A549 (cell line): ENCODE data around the gene SYK. TPM values are rescaled to one million over a fixed set of nuclear protein-coding genes. Genes with fewer than 3 reads are reported as not detected.

Experiments used
- ATAC-seq, 2 experiments: fragments of 200-7000 bp in 1 of 2; fragments of >200 bp in 1 of 2; cut with Nextera tagmentation in 1 of 2; cut with Tn5 transposase in 1 of 2; 3 replicates each; pipeline versions ENCODE4 v1.8.0 to v1.9.1; 2018 to 2020; ENCODE audit warnings: mild to moderate bottlenecking in 1 of 2, moderate library complexity in 1 of 2
- CTCF ChIA-PET: fragments of 300-600 bp; sonication (Branson Sonifier 250); formaldehyde crosslinking; extraction: SDS; loops from one replicate; lab custom pipeline; 2021; ENCODE audit warnings: antibody characterized with exemption, inconsistent platforms; lab: Yijun Ruan, JAX
- POLR2A ChIA-PET: fragments of 350-600 bp; formaldehyde crosslinking; extraction: SDS; loops from one replicate; lab custom pipeline; 2021; ENCODE audit warnings: antibody characterized with exemption, inconsistent platforms; lab: Yijun Ruan, JAX
- DNase-seq, 2 experiments: peaks; one replicate each; pipeline versions ENCODE4 v3.0.0 to v3.0.0-alpha.2; 2011 to 2016; ENCODE audit warnings: low read depth in 1 of 2, low spot score in 1 of 2
- FAIRE-seq: peaks from 2 replicates; lab custom pipeline; 2011; peaks lifted over from hg19 to GRCh38; lab: Jason Lieb, UNC
- H3K27ac ChIP-seq, 2 experiments: fragments of >200 bp; sonication (Bioruptor Twin); formaldehyde crosslinking; 3 replicates each; pipeline ENCODE4 v1.5.1; 2016 to 2017
- H3K4me1 ChIP-seq: fragments of >200 bp; sonication (Bioruptor Twin); formaldehyde crosslinking; 3 replicates; pipeline ENCODE4 v1.6.1; 2016
- H3K4me2 ChIP-seq: fragments of >200 bp; sonication (Bioruptor Twin); formaldehyde crosslinking; 3 replicates; pipeline ENCODE4 v1.6.1; 2016
- H3K4me3 ChIP-seq: fragments of >200 bp; sonication (Bioruptor Twin); formaldehyde crosslinking; 3 replicates; pipeline ENCODE4 v1.5.1; 2016
- H3K9me3 ChIP-seq: fragments of >200 bp; sonication (Bioruptor Twin); formaldehyde crosslinking; 3 replicates; pipeline ENCODE4 v1.6.1; 2016
- CBX2 ChIP-seq: fragments of 200-600 bp; sonication (generic); IDR thresholded peaks from 2 replicates; pipeline ENCODE4 v1.6.1; 2016; ENCODE audit warnings: low read depth, mild to moderate bottlenecking, borderline replicate concordance
- CBX8 ChIP-seq: fragments of 200-600 bp; sonication (generic); IDR thresholded peaks from 2 replicates; pipeline ENCODE4 v1.6.1; 2016
- CEBPB ChIP-seq, 2 experiments: fragments of >200 bp in 1 of 2; sonication (Bioruptor Twin) in 1 of 2; formaldehyde crosslinking in 1 of 2; IDR thresholded peaks; 2 replicates each; pipeline ENCODE4 v1.6.1; 2012 to 2016
- HDAC2 ChIP-seq: fragments of 200-600 bp; sonication (generic); IDR thresholded peaks from 2 replicates; pipeline ENCODE4 v1.6.1; 2016
- HEYL ChIP-seq: fragments of 250-450 bp; sonication (Bioruptor Pico); IDR thresholded peaks from 2 replicates; pipeline ENCODE4 v1.8.0; 2021; ENCODE audit warnings: mild to moderate bottlenecking, moderate library complexity
- HOXA7 ChIP-seq: fragments of 250-450 bp; sonication (Bioruptor Pico); IDR thresholded peaks from 2 replicates; pipeline ENCODE4 v1.5.0; 2020; ENCODE audit warnings: mild to moderate bottlenecking, moderate library complexity
- JUNB ChIP-seq: fragments of >200 bp; sonication (Bioruptor Twin); formaldehyde crosslinking; IDR thresholded peaks from 2 replicates; pipeline ENCODE4 v1.6.1; 2016
- KDM1A ChIP-seq: fragments of 200-600 bp; sonication (generic); IDR thresholded peaks from 2 replicates; pipeline ENCODE4 v1.6.1; 2016; ENCODE audit warnings: low read depth, mild to moderate bottlenecking
- MAFK ChIP-seq: fragments of 450-650 bp; IDR thresholded peaks from 2 replicates; pipeline ENCODE4 v1.6.1; 2014; ENCODE audit not compliant: partially characterized antibody
- NPAS2 ChIP-seq: fragments of 250-450 bp; sonication (Bioruptor Pico); IDR thresholded peaks from 2 replicates; pipeline ENCODE4 v1.8.0; 2022; ENCODE audit warnings: mild to moderate bottlenecking, moderate library complexity, borderline replicate concordance
- POLR2A ChIP-seq: IDR thresholded peaks from 2 replicates; pipeline ENCODE4 v1.6.1; 2012; ENCODE audit warnings: mild to moderate bottlenecking, low read length
- RAD21 ChIP-seq, 2 experiments: fragments of >200 bp in 1 of 2; sonication (Bioruptor Twin) in 1 of 2; formaldehyde crosslinking in 1 of 2; IDR thresholded peaks in 1 of 2; conservative IDR thresholded peaks in 1 of 2; 2 replicates in 1 of 2; 3 replicates in 1 of 2; pipeline ENCODE4 v1.6.1; 2012 to 2018; ENCODE audit warnings: inconsistent platforms in 1 of 2
- RARB ChIP-seq: fragments of 250-450 bp; sonication (Bioruptor Pico); IDR thresholded peaks from 2 replicates; pipeline ENCODE4 v1.8.0; 2021; ENCODE audit warnings: mild to moderate bottlenecking, moderate library complexity
- RNF2 ChIP-seq: fragments of 200-600 bp; sonication (generic); IDR thresholded peaks from 2 replicates; pipeline ENCODE4 v1.6.1; 2016; ENCODE audit warnings: low read depth, mild to moderate bottlenecking, antibody characterized with exemption, moderate library complexity, borderline replicate concordance
- SMC3 ChIP-seq: fragments of >200 bp; sonication (Bioruptor Twin); formaldehyde crosslinking; IDR thresholded peaks from 3 replicates; pipeline ENCODE4 v1.6.1; 2018; ENCODE audit warnings: inconsistent platforms
- TFCP2L1 ChIP-seq: fragments of 250-450 bp; sonication (Bioruptor Pico); IDR thresholded peaks from 2 replicates; pipeline ENCODE4 v1.5.0; 2021; ENCODE audit warnings: mild to moderate bottlenecking
- ZC3H11A ChIP-seq: fragments of 450-650 bp; IDR thresholded peaks from 2 replicates; pipeline ENCODE4 v1.6.1; 2014; ENCODE audit warnings: antibody characterized with exemption, mild to moderate bottlenecking
- WGBS: methylation state at CpG from one replicate; pipeline ENCODE4 v1.1.6; 2017; ENCODE audit errors: missing lambda C conversion rate; 5-methylcytosine and 5-hydroxymethylcytosine counted together
- polyA plus RNA-seq, 4 experiments: library from polyadenylated mRNA; depleted of rRNA in 3 of 4; stranded (reverse); fragments of >200 nt; fragmentation: RNase III in 1 of 4; extraction: RNeasy Plus Mini Kit Qiagen cat#74134 plus additional on column Dnase treatment in 1 of 4; gene quantifications; 2 replicates in 3 of 4; 3 replicates in 1 of 4; pipeline ENCODE4 v1.2.3, GENCODE V29; 2011 to 2017
- TF ChIP-seq, protein P1 (sequence below): fragments of >200 bp; sonication (Bioruptor Twin); formaldehyde crosslinking; IDR thresholded peaks from 3 replicates; pipeline ENCODE4 v1.5.1; 2016
- TF ChIP-seq, protein P2 (sequence below): IDR thresholded peaks from 2 replicates; pipeline ENCODE4 v1.6.1; 2012
- TF ChIP-seq, protein P3 (sequence below): fragments of 250-450 bp; sonication (Bioruptor Pico); IDR thresholded peaks from 2 replicates; pipeline ENCODE4 v1.5.0; 2020; ENCODE audit warnings: low read depth, mild to moderate bottlenecking, moderate library complexity
- TF ChIP-seq, protein P4 (sequence below): fragments of >200 bp; sonication (Bioruptor Twin); formaldehyde crosslinking; IDR thresholded peaks from 3 replicates; pipeline ENCODE4 v1.6.1; 2016
- TF ChIP-seq, protein P5 (sequence below): fragments of 250-450 bp; sonication (Bioruptor Pico); IDR thresholded peaks from 2 replicates; pipeline ENCODE4 v1.5.0; 2021; ENCODE audit warnings: mild to moderate bottlenecking, moderate library complexity, borderline replicate concordance

SYK gene
- polyA plus RNA-seq, 2 of the 4 experiments (the other 2 are of a cell fraction), result 0.01 to 0.03 TPM

DNA sequence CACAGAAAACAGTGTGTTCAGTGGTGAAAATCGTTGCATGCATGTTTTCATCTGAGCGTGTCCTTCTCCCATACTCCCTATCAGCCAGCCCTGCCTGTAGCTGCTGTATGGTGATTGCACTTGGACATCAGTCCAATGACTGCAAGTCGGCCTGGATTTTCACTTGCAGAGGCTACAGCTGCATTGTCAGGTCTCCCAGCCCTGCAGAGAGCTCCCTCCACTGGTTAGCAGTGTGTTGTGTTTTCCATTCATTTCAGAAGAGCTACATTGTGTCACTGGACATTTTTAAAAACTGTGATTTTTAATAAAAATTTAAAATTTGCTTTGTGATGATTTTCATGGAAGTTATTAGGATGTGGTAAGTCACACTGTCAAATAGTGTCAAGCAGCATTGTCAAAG is 96.6 kb downstream of the SYK start (continued):
- TF ChIP-seq, protein P1, sequence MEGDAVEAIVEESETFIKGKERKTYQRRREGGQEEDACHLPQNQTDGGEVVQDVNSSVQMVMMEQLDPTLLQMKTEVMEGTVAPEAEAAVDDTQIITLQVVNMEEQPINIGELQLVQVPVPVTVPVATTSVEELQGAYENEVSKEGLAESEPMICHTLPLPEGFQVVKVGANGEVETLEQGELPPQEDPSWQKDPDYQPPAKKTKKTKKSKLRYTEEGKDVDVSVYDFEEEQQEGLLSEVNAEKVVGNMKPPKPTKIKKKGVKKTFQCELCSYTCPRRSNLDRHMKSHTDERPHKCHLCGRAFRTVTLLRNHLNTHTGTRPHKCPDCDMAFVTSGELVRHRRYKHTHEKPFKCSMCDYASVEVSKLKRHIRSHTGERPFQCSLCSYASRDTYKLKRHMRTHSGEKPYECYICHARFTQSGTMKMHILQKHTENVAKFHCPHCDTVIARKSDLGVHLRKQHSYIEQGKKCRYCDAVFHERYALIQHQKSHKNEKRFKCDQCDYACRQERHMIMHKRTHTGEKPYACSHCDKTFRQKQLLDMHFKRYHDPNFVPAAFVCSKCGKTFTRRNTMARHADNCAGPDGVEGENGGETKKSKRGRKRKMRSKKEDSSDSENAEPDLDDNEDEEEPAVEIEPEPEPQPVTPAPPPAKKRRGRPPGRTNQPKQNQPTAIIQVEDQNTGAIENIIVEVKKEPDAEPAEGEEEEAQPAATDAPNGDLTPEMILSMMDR, result no peak
- TF ChIP-seq HEYL (CRISPR knock-in tag) (no peak), RARB (no peak), JUNB (no peak)
- TF ChIP-seq, protein P2, sequence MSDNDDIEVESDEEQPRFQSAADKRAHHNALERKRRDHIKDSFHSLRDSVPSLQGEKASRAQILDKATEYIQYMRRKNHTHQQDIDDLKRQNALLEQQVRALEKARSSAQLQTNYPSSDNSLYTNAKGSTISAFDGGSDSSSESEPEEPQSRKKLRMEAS, result no peak

DNA sequence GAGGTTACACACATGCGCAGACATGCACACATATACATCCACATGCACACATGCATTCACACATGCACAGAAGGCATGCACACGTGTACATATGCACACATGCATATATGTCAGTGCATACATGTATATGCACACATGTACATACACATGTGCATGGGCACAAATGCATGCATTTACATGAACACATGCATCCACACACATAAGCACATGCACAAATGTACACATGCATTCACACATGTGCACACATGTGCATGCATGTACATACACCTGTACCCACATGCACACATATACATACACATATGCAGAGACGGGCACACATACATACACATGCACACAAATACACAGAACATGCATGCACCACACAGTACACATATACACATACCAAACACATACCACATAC is 97.7 kb downstream of the SYK start:
- WGBS, result 58% methylated on average over 3 of the region's 3 CpGs
- H3K4me3 ChIP-seq, result no peak overlapping the region
- H3K4me1 ChIP-seq, result no peaks in the 10 kb centered on the region
- H3K4me2 ChIP-seq, result no peak overlapping the region
- FAIRE-seq, result no peak
- TF ChIP-seq KDM1A (no peak), JUNB (no peak), CBX8 (no peak), RAD21 (conservative IDR thresholded peaks at IDR 0.05 in 1 of 2, IDR thresholded peaks at IDR 0.05 in 1 of 2) (no peak), HDAC2 (no peak), MAFK (no peak), NPAS2 (CRISPR knock-in tag) (no peak)
- TF ChIP-seq, protein P3, sequence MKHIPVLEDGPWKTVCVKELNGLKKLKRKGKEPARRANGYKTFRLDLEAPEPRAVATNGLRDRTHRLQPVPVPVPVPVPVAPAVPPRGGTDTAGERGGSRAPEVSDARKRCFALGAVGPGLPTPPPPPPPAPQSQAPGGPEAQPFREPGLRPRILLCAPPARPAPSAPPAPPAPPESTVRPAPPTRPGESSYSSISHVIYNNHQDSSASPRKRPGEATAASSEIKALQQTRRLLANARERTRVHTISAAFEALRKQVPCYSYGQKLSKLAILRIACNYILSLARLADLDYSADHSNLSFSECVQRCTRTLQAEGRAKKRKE, result no peak
- TF ChIP-seq, protein P4, sequence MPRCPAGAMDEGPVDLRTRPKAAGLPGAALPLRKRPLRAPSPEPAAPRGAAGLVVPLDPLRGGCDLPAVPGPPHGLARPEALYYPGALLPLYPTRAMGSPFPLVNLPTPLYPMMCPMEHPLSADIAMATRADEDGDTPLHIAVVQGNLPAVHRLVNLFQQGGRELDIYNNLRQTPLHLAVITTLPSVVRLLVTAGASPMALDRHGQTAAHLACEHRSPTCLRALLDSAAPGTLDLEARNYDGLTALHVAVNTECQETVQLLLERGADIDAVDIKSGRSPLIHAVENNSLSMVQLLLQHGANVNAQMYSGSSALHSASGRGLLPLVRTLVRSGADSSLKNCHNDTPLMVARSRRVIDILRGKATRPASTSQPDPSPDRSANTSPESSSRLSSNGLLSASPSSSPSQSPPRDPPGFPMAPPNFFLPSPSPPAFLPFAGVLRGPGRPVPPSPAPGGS, result no peak
- no peak for DNase-seq
- CTCF ChIA-PET, result interaction anchor here (0.6 to 1.9 kb wide), 4 partner anchors 10 to 801 kb away, joined by 3 to 4 read pairs (median 4); no protein-coding TSS in a partner anchor
- POLR2A ChIA-PET, result no interaction called here
- H3K9me3 ChIP-seq, result no peaks in the 10 kb centered on the region
- H3K27ac ChIP-seq, result no peak overlapping the region
- ATAC-seq, result no peak

DNA sequence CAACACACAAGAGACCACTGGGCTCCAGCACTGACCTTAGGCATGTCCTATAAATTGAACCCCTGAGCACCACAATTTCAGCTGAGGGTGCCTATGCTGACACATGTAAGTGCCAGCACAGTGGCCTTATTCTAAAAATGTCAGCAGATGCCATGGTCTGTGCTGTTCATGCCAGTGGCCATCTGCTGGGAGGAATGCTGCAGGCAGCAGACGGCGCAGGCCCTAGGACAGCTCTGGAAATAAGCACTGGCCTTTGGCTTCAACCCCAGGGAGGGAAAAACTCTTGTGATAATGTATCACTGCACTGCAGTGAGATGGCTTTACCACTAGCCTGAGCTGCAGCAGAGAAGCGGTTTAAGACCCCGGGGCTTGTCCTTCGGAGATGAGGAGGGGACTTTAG is 98.5 kb downstream of the SYK start:
- no peaks in the 10 kb centered on the region for H3K9me3 ChIP-seq
- TF ChIP-seq HOXA7 (CRISPR knock-in tag), result no peak
- TF ChIP-seq ZC3H11A, result no peak
- TF ChIP-seq, protein P1, result no peak
- TF ChIP-seq SMC3, result no peak
- no peak for TF ChIP-seq CEBPB (IDR thresholded peaks at IDR 0.05)
- TF ChIP-seq HEYL (CRISPR knock-in tag), result no peak
- no peak for TF ChIP-seq KDM1A
- no peak for TF ChIP-seq POLR2A
- no peak for TF ChIP-seq RNF2
- TF ChIP-seq CBX2, result no peak
- TF ChIP-seq, protein P5, sequence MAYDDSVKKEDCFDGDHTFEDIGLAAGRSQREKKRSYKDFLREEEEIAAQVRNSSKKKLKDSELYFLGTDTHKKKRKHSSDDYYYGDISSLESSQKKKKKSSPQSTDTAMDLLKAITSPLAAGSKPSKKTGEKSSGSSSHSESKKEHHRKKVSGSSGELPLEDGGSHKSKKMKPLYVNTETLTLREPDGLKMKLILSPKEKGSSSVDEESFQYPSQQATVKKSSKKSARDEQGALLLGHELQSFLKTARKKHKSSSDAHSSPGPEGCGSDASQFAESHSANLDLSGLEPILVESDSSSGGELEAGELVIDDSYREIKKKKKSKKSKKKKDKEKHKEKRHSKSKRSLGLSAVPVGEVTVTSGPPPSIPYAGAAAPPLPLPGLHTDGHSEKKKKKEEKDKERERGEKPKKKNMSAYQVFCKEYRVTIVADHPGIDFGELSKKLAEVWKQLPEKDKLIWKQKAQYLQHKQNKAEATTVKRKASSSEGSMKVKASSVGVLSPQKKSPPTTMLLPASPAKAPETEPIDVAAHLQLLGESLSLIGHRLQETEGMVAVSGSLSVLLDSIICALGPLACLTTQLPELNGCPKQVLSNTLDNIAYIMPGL (CRISPR knock-in tag), result no peak
- TF ChIP-seq TFCP2L1 (CRISPR knock-in tag), result no peak
- 4% methylated on average over 3 of the region's 5 CpGs for WGBS
- H3K4me3 ChIP-seq, result no peak overlapping the region
- ChIA-PET POLR2A (no interaction called here), CTCF (no interaction called here)
- no peak for FAIRE-seq
- H3K27ac ChIP-seq, result no peak overlapping the region
- H3K4me2 ChIP-seq, result no peak overlapping the region
- peak; percentile 37 to 69; a peak in 3 of 6 replicates for ATAC-seq
- DNase-seq, result no peak
- H3K4me1 ChIP-seq, result no peaks in the 10 kb centered on the region
